T-helper 9 cell (primary cell): Measurements from ENCODE around the gene KBTBD4.
"Not testable (repeated sequence)": the region's sequence is repeated elsewhere in the genome, so short reads cannot be mapped to it uniquely, and the experiment has no call there.

Source experiments
- DNase-seq: peaks from one replicate; pipeline ENCODE4 v3.0.0-alpha.2; 2020

Gene KBTBD4

DNA sequence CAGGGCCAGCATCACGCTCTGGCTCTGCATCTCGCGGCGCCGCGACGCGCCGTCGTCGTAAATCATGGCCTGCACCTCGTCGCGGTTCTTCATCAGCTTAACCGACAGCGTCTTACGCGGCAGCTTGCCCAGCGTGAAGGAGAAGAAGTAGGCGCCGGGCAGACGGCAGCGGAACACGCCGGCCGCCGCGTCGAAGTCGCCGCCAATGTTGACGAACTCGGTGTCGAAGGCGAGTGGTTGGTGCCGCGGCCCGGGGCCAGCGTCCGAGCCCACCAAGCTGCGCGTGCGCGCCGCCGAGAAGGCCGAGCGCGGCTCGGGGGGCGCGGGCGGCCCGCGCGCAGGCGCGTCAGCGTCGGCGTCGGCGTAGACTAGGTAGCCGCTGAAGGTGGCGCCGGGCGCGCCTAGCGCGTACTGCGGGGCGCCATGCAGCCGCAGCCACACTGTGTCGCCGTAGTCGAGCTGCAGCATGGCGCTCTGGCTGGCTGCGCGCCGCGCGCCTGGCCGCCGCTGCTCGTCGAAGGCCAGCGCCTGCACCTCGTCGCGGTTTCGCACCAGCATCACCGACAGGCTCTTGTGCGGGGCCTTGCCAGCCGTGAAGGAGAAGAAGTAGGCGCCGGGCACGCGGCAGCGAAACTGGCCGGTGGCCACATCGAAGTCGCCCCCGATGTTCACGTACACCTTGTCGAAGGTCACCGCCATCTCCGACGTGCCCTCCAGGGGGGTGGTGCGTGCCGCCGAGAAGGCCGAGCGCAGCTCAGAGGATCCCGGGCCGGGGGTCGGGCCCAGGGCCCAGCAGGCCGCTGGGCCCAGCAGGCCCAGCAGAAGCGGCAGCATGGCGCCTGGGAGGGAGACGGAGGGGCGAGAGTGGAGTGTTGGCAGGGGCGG is 11.4 kb upstream of the KBTBD4 start:
- no peak for DNase-seq

DNA sequence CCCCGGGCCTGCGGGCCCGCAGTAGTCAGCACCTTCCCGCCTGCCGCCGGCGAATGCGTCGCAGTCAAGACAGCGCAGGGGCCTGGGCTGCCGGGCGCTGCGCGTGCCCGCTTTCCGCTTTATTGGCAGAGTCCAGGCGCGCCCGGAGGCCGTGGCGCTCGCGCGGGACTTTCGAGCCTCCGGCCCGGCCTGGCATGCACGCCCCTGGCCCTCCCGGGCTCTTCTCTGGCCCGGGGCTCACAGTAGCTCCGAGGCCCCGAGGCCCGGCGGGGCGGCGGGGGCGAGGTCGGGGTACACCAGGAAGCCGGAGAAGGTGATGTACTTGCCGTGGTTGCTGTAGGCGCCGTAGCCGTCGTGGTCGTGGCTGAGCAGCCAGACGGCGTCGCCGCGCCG is 10.8 kb upstream of the KBTBD4 start:
- DNase-seq, result no peak

DNA sequence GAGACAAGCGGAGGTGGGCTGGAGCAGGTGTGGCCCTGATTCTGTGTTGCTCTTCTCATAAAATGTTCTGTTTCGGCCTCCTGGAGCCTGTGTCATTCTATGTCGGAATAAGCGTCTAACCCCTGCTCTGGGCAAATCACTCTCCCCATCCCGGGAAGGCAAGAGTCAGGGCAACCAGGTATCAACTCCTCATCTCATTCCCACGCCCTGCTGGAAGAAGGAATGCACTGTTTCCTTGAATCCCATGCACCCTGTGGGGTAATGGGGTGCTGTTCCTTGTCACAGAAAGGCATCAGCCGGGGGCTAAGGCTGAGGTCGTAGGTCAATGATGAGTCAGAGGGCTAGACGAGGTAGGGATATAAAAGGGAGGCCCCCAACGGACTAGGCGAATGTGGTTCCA is 10.3 kb upstream of the KBTBD4 start:
- DNase-seq, result no peak

DNA sequence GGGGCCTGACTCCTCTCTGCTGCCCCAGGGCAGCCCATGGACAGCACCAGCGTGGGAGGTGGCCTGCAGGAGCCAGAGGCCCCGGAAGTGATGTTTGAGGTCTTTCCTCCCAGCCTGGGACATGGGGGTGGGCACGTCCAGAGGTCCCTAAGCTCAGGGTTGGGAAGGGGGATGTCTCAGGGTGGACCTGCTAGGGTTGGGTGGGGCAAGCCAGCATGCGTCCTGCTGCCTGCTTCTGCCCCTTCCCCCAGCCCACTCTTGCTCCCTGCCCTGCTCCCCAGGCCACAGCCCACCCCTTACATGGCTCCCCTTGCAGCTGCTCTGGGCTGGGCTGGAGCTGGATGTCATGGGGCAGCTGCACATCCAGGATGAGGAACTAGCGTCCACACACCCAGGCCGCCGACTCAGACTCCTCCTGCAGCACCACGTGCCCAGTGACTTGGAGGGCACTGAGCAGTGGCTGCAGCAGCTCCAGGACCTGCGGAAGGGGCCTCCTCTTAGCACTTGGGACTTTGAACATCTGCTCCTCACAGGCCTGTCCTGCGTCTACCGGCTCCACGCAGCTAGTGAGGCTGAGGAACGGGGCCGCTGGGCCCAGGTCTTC is 9.1 kb upstream of the KBTBD4 start:
- DNase-seq, result no peak

DNA sequence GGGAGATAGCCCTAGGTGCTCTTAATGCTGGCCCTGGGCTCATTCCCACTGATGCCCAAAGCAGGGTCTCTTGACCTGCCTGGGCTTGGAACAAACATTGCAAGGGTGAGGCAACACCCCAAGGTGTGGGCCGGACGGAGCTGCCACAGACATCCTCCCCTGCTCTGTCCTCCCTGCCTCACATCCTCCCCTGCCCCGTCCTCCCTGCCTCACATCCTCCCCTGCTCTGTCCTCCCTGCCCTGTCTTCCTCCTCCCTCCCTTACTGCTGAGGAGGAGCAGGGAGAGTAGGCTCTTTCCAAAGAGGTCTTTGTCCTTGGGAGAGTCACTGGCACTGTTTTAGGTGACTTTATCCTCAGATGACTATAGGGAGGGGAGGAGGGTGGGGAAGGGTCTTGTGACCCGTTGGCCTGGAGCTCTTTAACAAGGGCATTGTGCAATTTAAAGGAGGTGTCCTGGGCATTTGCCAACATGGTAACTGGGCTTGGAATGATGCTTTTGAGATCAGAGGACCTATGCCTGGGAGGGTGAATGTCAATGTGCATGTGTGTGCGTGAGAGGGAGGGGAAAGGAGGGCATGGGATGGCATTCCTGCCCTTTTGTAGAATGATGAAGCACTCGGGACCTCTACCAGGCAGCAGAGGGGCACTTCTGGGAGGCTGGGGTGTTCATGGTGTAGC is 8.4 kb upstream of the KBTBD4 start:
- DNase-seq, result no peak

DNA sequence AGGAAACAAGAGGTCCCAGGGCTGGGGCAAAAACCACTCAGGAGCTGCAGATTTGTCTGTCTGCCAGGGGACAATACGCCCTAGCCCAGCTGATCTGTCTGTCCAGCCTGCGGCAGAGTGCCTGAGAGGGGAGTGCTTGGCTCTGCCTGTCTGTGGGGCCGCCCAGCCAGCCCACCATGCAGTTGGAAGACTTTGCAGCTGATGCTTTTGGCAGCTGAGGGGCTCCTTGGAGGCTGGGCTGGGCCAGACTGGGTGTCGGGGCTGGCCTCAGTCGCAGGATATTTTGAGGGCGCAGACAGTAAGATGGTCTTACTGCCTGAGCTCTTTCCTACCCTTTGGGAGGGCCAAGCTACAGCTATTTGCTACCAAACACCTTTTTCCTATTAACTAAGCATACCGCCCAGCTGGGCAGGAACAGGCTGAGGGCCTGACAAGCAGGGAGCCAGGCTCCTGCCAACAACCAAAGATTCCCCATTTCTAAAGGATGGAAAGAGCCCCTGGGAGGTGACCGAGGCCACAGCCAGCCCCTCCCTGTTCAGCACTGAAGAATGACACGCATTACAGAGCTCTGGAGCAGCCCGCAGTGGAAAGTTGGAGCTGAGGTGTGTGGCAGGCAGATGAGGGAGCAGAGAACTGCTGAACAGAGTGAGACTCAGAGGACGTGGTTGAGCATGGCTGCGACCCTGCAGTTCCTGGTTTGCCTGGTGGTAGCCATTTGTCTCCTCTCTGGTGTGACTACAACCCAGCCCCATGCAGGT is 7.5 kb upstream of the KBTBD4 start, which contains the start of gene FAM180B:
TSS of gene FAM180B (plus strand) at position 581 of the 758 bp plus-strand sequence. CDS start at position 672, 91 bp downstream.
- DNase-seq, result no peak

DNA sequence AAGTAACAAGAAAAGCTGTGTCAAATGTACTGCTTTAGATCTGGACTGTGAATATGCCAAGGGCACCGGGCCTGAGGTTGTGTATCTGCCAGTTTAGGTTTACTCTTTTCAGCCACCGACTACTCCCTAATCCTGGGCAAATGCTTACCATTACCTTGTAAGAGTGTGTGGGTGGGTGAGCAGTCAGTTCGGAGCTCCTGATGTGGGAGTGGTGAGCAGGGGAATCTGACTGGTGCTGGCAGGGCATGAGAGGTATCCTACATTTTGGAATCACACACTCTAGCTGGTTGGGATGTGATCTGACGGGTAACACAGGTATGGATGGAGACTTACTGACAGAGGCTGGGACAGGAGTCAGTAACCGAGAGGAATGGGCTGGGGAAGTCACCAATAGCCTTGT is 5.1 kb upstream of the KBTBD4 start:
- DNase-seq, result no peak

DNA sequence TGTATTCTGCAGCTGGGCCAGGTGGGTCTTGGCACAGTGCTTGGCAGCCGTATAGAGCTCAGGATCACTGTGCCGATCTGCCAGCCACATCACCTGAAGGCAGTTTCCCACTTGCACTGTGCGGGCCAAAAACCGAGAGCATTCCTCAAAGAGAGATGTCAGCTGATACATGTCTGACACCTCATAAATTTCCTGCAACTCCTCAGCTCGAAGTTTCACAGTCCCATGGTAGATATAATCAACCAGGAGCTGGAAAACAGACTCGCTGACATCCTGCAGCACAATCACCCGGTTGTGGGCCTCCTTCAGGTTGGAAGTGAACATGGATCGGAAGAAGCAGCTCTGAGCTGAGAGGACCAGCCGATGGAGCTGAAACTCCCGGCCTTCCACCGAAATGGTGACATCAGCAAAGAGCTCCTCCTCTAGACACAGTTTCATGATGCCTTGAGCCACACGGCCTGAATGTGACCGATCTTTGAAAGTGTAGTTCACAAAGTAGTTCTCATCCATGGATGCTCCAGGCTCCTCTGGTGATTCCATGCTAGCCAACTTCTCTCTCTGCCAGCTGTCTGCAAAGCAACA is 1.2 kb downstream of the KBTBD4 start:
- no peak for DNase-seq

DNA sequence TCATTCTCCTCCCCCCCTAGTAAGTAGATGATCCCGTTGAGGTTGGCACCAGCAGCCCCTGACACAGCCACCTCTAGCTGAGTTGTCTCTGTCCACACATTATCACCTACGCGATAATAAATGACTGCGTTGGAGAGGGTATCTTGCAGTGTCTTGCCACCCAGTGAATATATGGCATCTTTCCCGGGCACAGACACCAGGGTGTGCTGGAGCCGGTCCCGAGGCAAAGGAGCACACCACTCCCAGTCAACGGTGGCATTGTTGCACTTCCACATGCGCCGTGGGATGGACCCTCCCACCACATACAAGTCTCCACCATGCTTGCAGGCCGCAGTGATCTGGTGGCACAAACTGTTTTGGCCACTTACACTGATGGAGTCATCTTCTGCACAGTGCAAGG is 5.4 kb downstream of the KBTBD4 start:
- DNase-seq, result no peak

DNA sequence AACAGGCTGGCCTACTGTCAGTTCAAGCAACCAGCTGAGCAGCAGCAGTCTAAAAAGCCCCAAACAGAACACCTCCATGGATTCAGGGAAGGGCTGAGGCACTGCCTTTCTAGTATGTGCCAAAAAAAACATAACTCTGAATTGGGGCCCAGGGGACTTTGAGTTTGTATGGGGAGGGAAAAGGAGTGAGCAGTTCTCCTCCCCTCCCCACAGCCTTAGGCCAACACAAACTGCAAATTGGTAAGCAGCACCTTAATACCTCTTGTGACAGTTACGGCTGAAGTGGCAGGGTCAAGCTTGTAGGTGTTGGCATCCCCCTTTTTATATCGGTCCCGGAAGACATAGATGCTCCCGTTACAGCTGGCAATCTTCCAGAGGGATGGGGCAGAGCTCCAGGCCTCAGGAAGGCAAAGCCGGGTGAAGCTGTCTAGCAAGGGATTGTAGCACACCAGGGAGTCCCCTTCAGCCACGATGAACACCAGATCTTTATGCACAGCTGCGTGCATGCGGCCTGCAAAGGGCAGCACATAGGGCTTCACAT is 6.0 kb downstream of the KBTBD4 start:
- DNase-seq, result no peak

DNA sequence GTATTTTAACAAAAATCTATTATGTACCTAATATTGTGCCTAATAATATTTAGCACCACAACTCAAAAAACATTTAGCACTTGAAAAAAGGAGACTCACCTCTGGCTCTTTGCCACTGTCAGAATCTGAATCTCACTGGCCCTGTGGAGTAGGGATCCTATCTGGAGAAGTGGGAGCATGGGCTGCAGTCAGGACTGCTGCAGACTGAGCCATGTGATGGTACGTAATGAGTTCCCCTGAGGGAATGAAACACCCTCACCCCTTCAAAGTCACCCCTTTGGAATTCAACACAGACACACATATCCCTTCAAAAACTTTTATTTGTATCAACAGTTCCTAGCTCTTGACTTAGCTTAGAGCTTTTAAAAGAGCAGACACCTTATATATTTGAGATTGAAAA is 6.9 kb downstream of the KBTBD4 start:
- no peak for DNase-seq

DNA sequence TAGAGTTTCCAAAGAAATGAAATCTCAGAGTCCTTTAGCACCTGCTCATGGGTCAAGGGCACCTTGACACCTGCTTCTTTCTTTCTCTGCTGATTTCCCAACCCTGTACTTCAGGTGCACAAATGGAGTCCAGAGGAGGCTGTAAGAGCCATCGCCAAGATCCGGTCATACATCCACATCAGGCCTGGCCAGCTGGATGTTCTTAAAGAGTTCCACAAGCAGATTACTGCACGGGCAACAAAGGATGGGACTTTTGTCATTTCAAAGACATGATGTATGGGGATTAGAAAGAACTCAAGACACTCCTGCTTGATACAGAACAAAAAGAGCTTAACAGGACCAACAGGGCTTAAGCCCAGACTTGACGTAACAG is 7.4 kb downstream of the KBTBD4 start:
- DNase-seq, result no peak

DNA sequence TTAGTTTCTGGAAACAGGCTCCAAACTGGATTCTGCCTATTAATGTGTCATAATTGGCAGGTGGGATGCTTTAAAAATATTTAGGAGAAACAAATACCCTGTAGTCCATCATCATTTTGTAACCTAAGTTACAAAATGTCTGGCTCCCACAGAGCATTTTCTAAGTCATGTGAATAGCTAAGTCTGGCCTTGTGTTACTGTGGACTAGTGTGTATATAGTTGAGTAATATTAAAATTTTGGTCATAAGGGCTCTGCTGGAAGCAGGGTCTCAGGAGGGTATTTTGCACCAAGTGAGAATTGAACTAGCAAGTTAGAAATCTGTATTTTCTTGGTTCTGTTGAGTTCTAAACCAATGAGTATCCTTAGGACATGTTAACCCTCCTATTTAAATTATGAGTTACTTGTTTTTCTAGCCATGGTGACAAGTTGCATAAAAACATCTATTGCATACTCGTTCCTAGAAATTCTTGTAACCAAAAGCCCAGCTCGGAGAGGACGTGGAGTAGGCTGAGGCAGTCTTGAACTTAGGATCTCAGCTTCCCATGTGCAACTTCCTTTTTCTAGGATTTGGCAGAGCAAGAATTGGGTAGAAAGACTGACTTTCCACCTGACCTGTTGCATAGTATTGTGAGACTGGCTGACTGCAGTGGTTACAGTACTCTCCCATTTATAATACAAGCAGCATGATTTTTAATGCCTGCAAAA is 8.0 kb downstream of the KBTBD4 start:
- DNase-seq, result no peak

DNA sequence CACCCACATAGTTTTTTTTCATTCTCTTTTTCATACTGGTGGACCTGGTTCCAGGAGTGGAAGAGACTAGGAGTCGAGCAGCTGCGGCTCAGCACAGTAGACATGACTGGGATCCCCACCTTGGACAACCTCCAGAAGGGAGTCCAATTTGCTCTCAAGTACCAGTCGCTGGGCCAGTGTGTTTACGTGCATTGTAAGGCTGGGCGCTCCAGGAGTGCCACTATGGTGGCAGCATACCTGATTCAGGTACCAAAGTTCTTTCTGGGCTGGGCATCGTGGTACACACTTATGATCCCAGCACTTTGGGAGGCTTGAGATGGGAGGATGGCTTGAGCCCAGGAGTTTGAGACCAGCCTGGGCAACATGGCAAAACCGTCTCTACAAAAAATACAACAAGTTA is 9.1 kb downstream of the KBTBD4 start:
- DNase-seq, result no peak

DNA sequence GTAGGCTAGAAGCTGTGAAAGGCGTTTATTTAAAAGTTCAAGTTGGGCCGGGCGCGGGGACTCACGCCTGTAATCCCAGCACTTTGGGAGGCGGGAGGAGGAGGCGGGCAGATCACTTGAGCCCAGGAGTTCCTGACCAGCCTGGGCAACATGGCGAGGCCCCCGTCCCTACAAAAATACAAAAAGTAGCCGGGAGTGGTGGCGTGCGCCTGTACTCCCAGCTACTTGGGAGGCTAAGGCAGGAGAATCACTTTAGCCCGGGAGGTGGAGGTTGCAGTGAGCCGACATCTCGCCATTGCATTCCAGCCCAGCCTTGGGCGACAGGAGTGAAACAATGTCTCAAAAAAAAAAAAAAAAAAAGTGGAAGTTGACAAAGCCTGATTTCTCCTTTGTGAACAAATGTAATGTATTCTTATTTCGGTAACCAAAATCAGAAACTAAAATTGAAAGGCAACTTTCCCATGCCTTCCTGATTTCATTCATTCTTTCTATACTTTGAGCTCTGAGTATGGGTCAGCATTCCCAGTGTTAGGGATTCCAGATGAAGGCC is 12.5 kb downstream of the KBTBD4 start:
- DNase-seq, result no peak

DNA sequence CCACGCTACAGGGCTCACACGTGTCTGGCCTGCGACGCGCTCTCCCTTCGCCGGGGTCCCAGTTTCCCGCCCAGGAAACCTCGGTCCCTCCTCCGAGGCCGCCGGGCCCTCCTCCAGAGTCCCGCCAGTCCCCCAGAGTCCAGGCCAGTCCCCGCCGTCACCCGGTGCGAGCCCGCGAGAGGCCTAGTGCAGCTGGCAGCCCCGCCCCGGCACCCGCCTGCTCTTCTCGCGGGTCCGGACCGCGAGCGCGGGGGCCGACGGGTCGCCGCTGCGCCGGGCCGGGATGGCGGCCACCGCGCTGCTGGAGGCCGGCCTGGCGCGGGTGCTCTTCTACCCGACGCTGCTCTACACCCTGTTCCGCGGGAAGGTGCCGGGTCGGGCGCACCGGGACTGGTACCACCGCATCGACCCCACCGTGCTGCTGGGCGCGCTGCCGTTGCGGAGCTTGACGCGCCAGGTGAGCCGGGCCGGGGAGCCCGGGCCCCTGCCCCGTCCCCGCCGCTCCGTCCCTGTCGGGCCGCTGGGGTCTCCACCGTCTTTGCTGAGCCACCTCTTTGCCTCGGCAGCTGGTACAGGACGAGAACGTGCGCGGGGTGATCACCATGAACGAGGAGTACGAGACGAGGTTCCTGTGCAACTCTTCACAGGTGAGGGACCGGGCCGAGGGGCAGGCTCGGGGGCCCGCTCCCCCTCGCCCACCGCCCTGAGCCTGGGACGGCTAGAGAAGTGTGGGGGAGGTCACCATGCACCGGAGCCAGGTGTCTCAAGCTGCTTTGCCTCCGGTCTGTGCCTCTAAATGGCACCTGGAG is 13.2 kb downstream of the KBTBD4 start, which contains the start of gene PTPMT1:
TSS of gene PTPMT1 (plus strand) at position 260 of the 809 bp plus-strand sequence. CDS start at position 284, 24 bp downstream.
- DNase-seq, result peak; percentile 44

DNA sequence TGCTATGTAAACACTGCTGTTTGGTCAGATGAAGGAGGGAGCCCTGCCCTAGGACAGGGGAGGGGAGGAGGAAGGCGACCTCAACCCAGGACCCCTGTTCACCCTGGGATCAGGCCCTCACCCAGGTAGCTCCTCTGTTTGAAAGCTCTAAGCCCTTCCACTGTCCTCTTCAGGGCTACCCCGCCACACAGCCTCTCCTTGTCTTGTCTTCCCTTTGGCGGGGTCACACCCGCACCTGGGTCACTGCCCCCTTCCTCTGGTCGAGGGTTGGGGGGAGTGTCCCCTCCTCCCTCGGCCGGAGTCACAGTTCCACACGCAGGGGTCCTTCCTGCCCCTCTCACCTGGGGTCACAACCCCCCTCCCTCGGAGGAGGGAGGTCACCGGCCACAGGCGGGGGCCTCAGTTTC is 13.8 kb downstream of the KBTBD4 start:
- no peak for DNase-seq

DNA sequence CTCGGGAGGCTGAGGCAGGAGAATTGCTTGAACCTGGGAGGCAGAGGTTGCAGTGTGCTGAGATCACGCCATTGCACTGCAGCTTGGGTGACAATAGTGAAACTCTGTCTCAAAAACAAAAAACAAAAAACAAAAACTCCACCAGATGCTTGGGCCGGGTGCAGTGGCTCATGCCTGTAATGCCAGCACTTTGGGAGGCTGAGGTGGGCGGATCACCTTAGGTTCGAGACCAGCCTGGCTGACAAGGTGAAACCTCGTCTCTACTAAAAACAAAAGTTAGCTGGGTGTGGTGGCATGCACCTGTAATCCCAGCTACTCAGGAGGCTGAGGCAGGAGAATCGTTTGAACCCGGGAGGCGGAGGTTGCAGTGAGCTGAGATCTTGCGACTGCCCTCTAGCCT is 14.4 kb downstream of the KBTBD4 start:
- not testable (repeated sequence) for DNase-seq

DNA sequence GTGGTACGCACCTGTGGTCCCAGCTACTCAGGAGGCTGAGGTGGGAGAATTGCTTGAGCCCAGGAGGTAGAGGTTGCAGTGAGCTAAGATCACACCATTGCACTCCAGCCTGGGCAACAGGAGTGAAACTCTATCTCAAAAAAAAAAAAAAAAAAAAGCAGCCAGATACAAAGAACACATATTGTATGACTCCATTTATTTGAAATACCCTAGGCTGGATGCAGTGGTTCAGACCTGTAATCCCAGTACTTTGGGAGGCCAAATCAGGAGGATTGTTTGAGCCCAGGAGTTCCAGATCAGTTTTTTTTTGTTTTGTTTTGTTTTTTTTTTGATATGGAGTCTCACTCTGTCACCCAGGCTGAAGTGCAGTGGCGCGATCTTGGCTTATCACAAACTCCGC is 16.4 kb downstream of the KBTBD4 start:
- DNase-seq, result not testable (repeated sequence)

DNA sequence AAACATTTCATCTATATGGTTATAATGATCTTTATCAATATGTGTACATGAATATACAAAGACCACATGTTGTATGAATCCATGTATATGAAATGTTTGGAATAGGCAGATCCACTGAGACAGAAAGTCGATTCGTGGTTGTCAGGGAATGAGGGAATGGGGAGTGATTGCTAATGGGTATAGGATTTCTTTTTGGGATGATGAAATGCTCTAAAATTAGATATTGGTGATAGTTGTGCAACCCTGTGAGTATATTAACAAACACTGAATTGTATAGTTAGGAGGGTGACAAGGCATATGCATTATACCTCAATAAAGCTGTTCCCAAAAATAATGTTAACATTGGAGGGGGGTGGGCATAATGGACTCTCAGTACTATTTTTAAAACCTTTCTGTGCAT is 18.3 kb downstream of the KBTBD4 start:
- DNase-seq, result no peak
